ENCODE results near the gene HIPK2.

DNA sequence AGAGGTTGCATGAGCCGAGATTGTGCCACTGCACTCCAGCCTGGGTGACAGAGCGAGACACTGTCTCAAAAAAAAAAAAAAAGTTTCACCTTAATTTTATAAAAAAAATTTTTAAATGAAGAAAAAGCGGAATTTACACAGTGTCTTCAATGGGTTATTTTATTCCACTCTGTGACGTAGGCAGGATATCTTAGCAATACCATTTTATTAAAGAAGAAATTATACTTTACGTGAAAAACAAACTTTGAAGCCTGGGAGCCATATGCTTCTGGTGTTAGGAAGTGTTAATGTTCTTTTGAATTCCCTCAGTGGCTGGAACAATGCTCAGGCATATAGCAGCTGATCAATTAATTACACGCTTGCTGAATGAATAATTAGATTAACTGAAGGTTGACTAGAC, 176.6 kb downstream of the HIPK2 start:
- TF ChIP-seq, protein P1, sequence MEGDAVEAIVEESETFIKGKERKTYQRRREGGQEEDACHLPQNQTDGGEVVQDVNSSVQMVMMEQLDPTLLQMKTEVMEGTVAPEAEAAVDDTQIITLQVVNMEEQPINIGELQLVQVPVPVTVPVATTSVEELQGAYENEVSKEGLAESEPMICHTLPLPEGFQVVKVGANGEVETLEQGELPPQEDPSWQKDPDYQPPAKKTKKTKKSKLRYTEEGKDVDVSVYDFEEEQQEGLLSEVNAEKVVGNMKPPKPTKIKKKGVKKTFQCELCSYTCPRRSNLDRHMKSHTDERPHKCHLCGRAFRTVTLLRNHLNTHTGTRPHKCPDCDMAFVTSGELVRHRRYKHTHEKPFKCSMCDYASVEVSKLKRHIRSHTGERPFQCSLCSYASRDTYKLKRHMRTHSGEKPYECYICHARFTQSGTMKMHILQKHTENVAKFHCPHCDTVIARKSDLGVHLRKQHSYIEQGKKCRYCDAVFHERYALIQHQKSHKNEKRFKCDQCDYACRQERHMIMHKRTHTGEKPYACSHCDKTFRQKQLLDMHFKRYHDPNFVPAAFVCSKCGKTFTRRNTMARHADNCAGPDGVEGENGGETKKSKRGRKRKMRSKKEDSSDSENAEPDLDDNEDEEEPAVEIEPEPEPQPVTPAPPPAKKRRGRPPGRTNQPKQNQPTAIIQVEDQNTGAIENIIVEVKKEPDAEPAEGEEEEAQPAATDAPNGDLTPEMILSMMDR (IDR thresholded peaks at IDR 0.05): no peak
- no peak for TF ChIP-seq POLR2A (IDR thresholded peaks at IDR 0.05)
